CD4-positive, alpha-beta T cell treated with Interleukin-6 for 4 hours (primary cell): ENCODE data around the gene SSX7.
"Not testable (repeated sequence)": the region's sequence is repeated elsewhere in the genome, so short reads cannot be mapped to it uniquely, and the experiment has no call there.

Experiments used
- DNase-seq: peaks from one replicate; pipeline ENCODE4 v3.0.0-alpha.2; 2020; ENCODE audit warnings: mixed read lengths

The SSX7 gene

GRCh38 chrX:52654800-52655199, at the start of gene SSX7:
SSX7 (minus strand) TSS chrX:52654900; CDS start chrX:52653472, 1,428 bp downstream.
- DNase-seq, result not testable (repeated sequence)

- DNase-seq, result not testable (repeated sequence)
Measured at GRCh38 chrX:52692034-52692433, 37.3 kb upstream of the SSX7 start.

GRCh38 chrX:52662218-52662617, 7.5 kb upstream of the SSX7 start:
- DNase-seq, result not testable (repeated sequence)

GRCh38 chrX:52655475-52655874, 775 bp upstream of the SSX7 start:
- not testable (repeated sequence) for DNase-seq

GRCh38 chrX:52650676-52651075, 4.0 kb downstream of the SSX7 start:
- DNase-seq, result not testable (repeated sequence)

GRCh38 chrX:52648956-52649355, 5.7 kb downstream of the SSX7 start:
- not testable (repeated sequence) for DNase-seq

- DNase-seq, result not testable (repeated sequence)
Measured at GRCh38 chrX:52628483-52628882, 26.2 kb downstream of the SSX7 start.

GRCh38 chrX:52620661-52621060, 34.0 kb downstream of the SSX7 start:
- DNase-seq, result not testable (repeated sequence)

GRCh38 chrX:52608961-52609360, 45.7 kb downstream of the SSX7 start:
- DNase-seq, result no peak

- not testable (repeated sequence) for DNase-seq
Measured at GRCh38 chrX:52603151-52603550, 51.5 kb downstream of the SSX7 start.

GRCh38 chrX:52598886-52599285, 55.8 kb downstream of the SSX7 start:
- no peak for DNase-seq

GRCh38 chrX:52594658-52595057, 60.0 kb downstream of the SSX7 start:
- no peak for DNase-seq
